ENCODE results near the gene GABRB1. TPM values are rescaled to one million over a fixed set of nuclear protein-coding genes. Genes with fewer than 3 reads are reported as not detected.

GABRB1 gene
- total and polyA plus RNA-seq, 2 experiments from 2014 or later, result 0.26 to 0.97 TPM

GRCh38 chr4:47278631-47279030, 247.3 kb downstream of the GABRB1 start (continued):
- TF ChIP-seq POLR2AphosphoS5 (IDR thresholded peaks at IDR 0.05; ENCODE audit: low read depth) (no peak), CREB1 (CRISPR knock-in tag; IDR thresholded peaks at IDR 0.05; ENCODE audit: low read depth) (no peak), NANOG (IDR thresholded peaks at IDR 0.05; ENCODE audit: borderline replicate concordance) (no peak), JUNB (IDR thresholded peaks at IDR 0.05; ENCODE audit: unreplicated experiment) (no peak), ZNF462 (CRISPR knock-in tag; IDR thresholded peaks at IDR 0.05) (no peak)

GRCh38 chr4:47287735-47288134, 256.4 kb downstream of the GABRB1 start:
- Histone ChIP-seq H2AFZ (peak overlapping the region; percentile 38; the same call in 1 of the 2 replicates), H3K4me2 (no peak overlapping the region), H3F3A (replicated peaks; ENCODE audit: low read depth) (no peaks in the 10 kb centered on the region), H3K9me2 (ENCODE audit: insufficient read depth) (peaks cover 18% of the 10 kb centered on the region; the same call in 1 of the 2 replicates), H3K4me3 (no peak overlapping the region), H3K27ac (ENCODE audit: low read depth) (no peak overlapping the region), H3K27me3 (ENCODE audit: insufficient read depth) (no peaks in the 10 kb centered on the region), H3K79me2 (replicated peaks; ENCODE audit: insufficient read depth) (no peaks in the 10 kb centered on the region), H3K36me3 (ENCODE audit: insufficient read depth) (no peaks in the 10 kb centered on the region), H3K4me1 (ENCODE audit: insufficient read depth) (no peaks in the 10 kb centered on the region), H4K20me1 (replicated peaks; ENCODE audit: insufficient read depth) (no peaks in the 10 kb centered on the region)
- DNase-seq (ENCODE audit: low spot score) (no peak), ATAC-seq (no peak)
- Mint-ChIP-seq H3K36me3 (ENCODE audit: low read depth) (peaks cover 21% of the 10 kb centered on the region; the same call in 2 of the 3 replicates), H3K9me3 (peaks cover 22% of the 10 kb centered on the region), H3K27ac (peak overlapping the region; percentile 41; the same call in 1 of the 2 replicates), H3K4me1 (peaks cover 7% of the 10 kb centered on the region), H3K4me3 (no peak overlapping the region), H3K27me3 (ENCODE audit: insufficient read depth, low read depth, poor library complexity) (no peaks in the 10 kb centered on the region)
- TF ChIP-seq ZNF462 (CRISPR knock-in tag; IDR thresholded peaks at IDR 0.05) (no peak), STAT1 (IDR thresholded peaks at IDR 0.05; ENCODE audit: unreplicated experiment) (no peak), CREB1 (CRISPR knock-in tag; IDR thresholded peaks at IDR 0.05; ENCODE audit: low read depth) (no peak)

Data from GM23338 (cell line).